HG03521 (cell line): ENCODE measurements around the gene LTB4R2.

ENCODE experiments used
- ATAC-seq: cut with Tn5 transposase; IDR thresholded peaks from one replicate; pipeline ENCODE4 v1.9.1; 2021; ENCODE audit warnings: mild to moderate bottlenecking, moderate library complexity; ENCODE audit not compliant: unreplicated experiment

LTB4R2 gene

DNA sequence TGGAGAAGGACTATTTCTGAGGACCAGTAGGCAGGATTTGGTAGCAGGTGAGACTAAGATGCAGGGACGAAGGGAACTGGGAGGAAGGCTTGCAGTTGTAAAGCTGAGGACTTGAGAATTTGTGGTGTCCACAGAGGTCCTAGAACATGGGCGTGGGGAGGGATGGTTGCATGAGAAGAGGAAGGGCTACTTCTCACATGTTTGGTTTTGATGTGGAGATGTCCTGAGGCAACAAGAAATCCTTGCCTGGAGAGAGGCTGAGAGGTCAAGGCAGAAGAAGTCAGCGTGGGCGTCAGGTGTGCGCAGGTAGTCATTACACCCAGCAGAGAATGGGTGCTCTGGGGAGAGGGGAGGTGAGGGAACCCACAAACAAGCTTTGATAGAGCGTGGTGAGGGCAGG is 32.9 kb upstream of the LTB4R2 start:
- ATAC-seq: no peak

GRCh38 chr14:24277606-24278321 is 32.2 kb upstream of the LTB4R2 start:
- no peak for ATAC-seq

DNA sequence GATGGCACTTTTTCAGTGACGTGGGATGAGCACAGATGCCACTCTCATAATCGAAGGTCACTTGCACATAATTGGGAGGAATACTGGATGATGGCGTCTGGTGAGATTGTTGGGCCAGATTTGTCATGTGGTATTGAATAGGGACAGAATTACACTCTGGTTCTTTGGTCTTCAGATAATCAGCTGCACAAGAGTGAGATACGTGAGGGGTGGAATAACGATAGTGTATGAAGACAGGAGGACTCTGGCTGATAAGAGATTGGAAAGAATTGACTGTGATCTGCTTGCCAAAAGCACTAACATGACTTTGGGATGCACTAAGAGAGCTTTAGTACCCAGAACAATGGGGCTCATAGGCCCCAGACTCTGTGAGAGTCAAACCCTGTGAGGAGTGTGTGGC is 31.5 kb upstream of the LTB4R2 start:
- no peak for ATAC-seq

GRCh38 chr14:24279301-24280186 is 30.4 kb upstream of the LTB4R2 start:
- ATAC-seq: no peak

GRCh38 chr14:24280797-24281460 is 29.0 kb upstream of the LTB4R2 start:
- no peak for ATAC-seq

- ATAC-seq: no peak
These were observed 28.3 kb upstream of the LTB4R2 start for GRCh38 chr14:24281636-24282035.

DNA sequence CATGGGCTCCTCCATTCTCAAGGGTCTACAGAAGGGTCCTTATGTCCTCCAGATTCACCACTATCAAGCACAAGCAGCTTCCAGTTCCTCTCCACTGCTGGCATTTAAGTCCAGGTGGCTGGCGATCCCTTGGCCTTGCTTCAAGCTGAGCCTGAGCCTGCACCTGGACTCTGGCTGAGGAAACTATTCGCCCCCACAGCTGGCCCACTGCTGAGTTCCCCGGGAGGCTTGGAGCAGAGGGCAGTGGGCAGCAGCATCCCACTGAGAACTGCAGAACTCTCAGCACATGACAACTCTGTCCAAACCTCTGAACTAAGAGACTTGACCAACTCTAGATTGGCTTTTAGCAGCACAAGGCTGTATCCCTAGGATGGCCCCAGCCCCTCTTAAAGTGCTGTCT is 27.2 kb upstream of the LTB4R2 start:
- ATAC-seq: no peak

GRCh38 chr14:24283796-24284460 is 26.0 kb upstream of the LTB4R2 start:
- no peak for ATAC-seq

- ATAC-seq: no peak
These were observed 25.4 kb upstream of the LTB4R2 start for GRCh38 chr14:24284501-24285035.

- ATAC-seq: no peak
These were observed 24.6 kb upstream of the LTB4R2 start for GRCh38 chr14:24285351-24285750.

GRCh38 chr14:24286996-24287395 is 22.9 kb upstream of the LTB4R2 start:
- ATAC-seq: no peak

DNA sequence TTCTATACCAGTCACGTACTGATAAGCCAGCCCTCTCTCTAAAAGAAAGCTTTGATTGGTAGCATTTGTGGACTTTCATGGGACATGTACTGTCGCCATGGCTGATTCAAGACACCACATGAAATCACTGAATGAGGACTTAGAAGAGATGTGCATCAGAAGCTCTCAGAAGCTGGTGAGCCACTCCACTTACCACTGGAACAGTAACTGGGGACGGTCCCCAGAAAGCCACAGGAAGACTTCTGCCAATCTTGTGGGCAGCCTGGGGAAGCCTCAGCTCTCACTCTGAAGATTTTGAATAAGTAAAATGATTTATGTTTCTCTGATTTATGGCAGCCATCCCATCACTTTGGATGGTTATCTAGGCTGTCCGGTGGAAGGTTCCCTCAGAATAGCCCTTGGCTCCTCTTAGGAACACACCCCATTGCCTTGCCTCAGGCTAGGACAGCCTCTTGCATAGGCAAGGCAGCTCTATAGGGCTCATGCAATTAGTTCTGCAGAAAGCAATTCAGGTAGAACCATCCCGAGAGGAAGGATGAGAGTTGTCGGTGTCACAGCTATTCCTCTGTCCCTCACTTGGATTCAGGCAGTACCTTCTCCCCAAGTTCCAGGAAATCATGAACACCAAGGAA is 20.2 kb upstream of the LTB4R2 start:
- ATAC-seq: no peak

- no peak for ATAC-seq
These were observed 19.2 kb upstream of the LTB4R2 start for GRCh38 chr14:24290746-24291145.

DNA sequence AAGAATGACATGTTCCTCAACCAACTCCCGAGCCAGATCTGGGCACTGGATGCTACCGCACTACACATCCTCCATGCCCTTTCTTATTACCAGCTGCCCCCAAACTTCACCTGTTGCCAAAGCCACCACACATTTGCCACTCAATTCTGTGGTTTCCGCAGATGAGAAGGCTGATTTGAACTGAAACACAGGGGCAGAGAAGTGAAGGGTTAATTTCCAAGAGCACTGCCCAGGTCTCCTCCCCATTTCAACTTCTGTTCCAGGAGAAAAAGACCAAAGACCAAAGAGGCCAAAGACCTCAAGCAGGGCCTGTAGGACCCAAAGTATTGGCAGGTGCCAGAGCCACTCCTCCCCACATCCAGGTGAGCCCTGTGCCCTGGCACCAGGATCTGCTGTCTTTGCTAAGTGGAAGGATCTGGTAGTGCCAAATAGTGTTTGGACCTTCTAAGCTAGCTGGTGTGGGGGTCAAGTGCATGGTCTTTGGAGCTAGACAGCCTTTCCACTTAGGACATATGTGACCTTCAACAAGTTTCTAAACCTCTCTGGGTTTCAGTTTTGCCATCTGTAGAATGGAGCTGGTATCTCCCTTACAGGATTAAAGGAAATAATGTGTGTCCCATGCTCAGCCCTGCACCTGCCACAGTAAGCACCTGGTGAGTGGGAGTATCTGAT is 18.4 kb upstream of the LTB4R2 start:
- no peak for ATAC-seq

DNA sequence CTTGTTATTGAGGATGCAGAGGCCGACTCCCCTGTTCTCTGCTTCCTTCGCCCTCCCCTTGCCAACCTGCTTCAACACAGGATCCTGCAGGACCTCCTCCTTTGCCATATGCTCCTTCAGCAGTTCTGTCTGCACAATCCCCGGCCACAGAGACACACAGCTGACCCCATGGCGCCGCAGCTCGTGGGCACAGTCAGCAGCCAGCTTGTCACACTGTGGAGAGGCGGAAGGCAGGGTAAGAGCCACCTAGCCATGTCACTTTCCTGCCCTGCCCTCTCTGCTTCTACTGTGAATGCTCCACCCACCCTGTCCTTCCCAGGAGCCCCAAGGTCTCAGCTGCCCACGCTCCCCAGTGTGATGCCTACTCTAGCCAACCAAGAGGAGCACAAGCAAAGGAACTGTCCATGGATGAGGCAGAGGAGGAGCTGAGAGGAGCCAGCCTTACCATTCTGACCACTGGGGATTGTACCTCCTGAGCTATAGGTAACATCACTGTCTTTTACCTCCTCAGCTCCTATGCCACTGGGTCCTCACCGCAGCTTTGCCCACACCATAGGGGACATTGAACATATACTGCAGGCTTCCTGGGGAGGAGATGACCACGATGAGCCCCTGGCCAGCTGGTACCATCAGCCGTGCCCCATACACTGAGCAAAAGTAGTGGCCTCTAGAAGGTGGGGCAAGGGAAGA is 17.7 kb upstream of the LTB4R2 start:
- no peak for ATAC-seq

DNA sequence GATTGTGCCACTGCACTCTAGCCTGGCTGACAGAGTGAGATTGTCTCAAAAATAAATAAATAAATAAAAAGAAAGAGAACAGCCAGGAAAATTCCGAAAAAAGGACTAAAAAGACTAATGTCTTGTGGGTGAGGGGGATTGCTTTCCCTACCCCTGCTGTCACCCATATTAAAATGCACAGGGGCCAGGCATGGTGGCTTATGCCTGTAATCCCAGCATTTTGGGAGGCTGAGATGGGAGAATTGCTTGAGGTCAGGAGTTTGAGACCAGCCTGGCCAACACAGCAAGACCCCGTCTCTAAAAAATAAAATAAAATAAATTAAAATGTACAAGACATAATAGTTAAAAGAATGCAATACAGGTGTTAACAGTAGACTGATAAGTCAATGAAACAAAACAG is 16.4 kb upstream of the LTB4R2 start:
- ATAC-seq: no peak

DNA sequence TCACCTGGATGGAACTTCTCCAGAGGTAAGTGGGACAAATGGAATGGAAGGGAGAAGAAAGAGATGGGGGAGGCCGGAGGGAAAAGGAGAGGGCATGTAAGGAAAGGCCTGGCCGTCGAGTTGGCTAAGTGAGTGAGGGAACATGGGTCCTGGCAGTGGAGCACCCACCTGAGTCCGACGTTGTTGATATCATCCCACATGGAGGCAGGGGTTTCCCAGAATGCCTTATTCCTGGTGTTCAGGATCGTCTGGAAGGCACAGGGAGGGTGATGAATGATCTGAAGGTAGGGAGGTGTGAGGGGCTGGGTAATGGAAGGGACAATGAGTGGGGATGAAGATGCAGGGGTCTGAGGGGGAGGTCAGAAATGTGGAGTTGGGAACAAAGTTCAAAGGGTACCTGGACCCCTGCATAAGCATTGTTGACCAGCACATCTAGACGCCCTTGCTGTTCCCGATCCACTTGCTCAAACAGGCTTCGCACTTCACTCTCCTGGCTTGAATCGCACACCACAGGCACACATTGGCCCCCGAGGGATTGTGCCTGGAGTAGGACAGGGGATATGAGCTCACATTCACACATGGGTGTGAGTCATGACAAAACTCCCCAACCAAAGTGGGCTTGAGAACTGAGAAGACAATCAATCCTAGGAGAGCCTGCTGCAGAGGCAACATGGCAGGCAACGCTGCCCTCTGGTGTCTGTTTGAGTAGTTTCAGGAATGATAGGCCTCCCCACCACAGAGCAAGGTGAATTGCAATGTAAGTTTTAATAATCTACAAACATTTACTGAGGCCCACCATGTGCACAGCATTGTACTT is 13.4 kb upstream of the LTB4R2 start:
- ATAC-seq: no peak

GRCh38 chr14:24297190-24297964 is 12.6 kb upstream of the LTB4R2 start:
- no peak for ATAC-seq
